GM23338 (cell line): ENCODE results near the gene NFIA. TPM values are rescaled to one million over a fixed set of nuclear protein-coding genes. Genes with fewer than 3 reads are reported as not detected.

ENCODE experiments used
- ATAC-seq: fragments of 200-7000 bp; cut with Tn5 transposase; 3 replicates; pipeline ENCODE4 v1.9.1; 2020
- DNase-seq: peaks from one replicate; pipeline ENCODE4 v3.0.0-alpha.2; 2015; ENCODE audit warnings: low spot score
- H2AFZ ChIP-seq: fragments of 200-600 bp; sonication (generic); 2 replicates; pipeline ENCODE4 v1.8.0; 2016; ENCODE audit warnings: antibody characterized with exemption, mild to moderate bottlenecking, moderate library complexity
- H3F3A ChIP-seq: fragments of 200-600 bp; sonication (generic); replicated peaks from 2 replicates; pipeline ENCODE4 v1.8.0; 2017; ENCODE audit warnings: antibody characterized with exemption, mixed run types, low read depth
- H3K27ac ChIP-seq: fragments of 200-600 bp; sonication (generic); 2 replicates; pipeline ENCODE4 v1.6.1; 2016; ENCODE audit warnings: low read depth
- H3K27me3 ChIP-seq: fragments of 200-600 bp; sonication (generic); 2 replicates; pipeline ENCODE4 v1.8.0; 2016; ENCODE audit warnings: mild to moderate bottlenecking, mixed run types, moderate library complexity; ENCODE audit not compliant: insufficient read depth
- H3K36me3 ChIP-seq: fragments of 200-600 bp; sonication (generic); 2 replicates; pipeline ENCODE4 v1.8.0; 2016; ENCODE audit warnings: mild to moderate bottlenecking; ENCODE audit not compliant: insufficient read depth
- H3K4me1 ChIP-seq: fragments of 200-600 bp; sonication (generic); 2 replicates; pipeline ENCODE4 v1.8.0; 2016; ENCODE audit warnings: mild to moderate bottlenecking, moderate library complexity; ENCODE audit not compliant: insufficient read depth
- H3K4me2 ChIP-seq: fragments of 200-600 bp; sonication (generic); 2 replicates; pipeline ENCODE4 v1.7.1; 2017; ENCODE audit warnings: mixed run types
- H3K4me3 ChIP-seq: fragments of 200-600 bp; sonication (generic); 2 replicates; pipeline ENCODE4 v1.6.1; 2016; ENCODE audit warnings: mixed run types
- H3K79me2 ChIP-seq: fragments of 200-600 bp; sonication (generic); replicated peaks from 2 replicates; pipeline ENCODE4 v1.8.0; 2017; ENCODE audit warnings: mild to moderate bottlenecking; ENCODE audit not compliant: insufficient read depth
- H3K9me2 ChIP-seq: fragments of 200-600 bp; sonication (generic); 2 replicates; pipeline ENCODE4 v1.8.0; 2017; ENCODE audit not compliant: insufficient read depth
- H4K20me1 ChIP-seq: fragments of 200-600 bp; sonication (generic); replicated peaks from 2 replicates; pipeline ENCODE4 v1.8.0; 2017; ENCODE audit warnings: mild to moderate bottlenecking; ENCODE audit not compliant: insufficient read depth
- H3K27ac Mint-ChIP-seq: 2 replicates; pipeline ENCODE4 v1.8.0; 2020; ENCODE audit warnings: inconsistent platforms, mild to moderate bottlenecking, moderate library complexity, mixed read lengths
- H3K27me3 Mint-ChIP-seq: 3 replicates; pipeline ENCODE4 v1.8.0; 2022; ENCODE audit warnings: low read depth, mild to moderate bottlenecking, moderate library complexity, mixed read lengths, inconsistent platforms; ENCODE audit not compliant: insufficient read depth, poor library complexity
- H3K36me3 Mint-ChIP-seq: 3 replicates; pipeline ENCODE4 v1.8.0; 2021; ENCODE audit warnings: low read depth, mild to moderate bottlenecking, inconsistent platforms, moderate library complexity, mixed read lengths
- H3K4me1 Mint-ChIP-seq: 3 replicates; pipeline ENCODE4 v1.8.0; 2020; ENCODE audit warnings: mild to moderate bottlenecking, inconsistent platforms, mixed read lengths
- H3K4me3 Mint-ChIP-seq: 3 replicates; pipeline ENCODE4 v1.8.0; 2021; ENCODE audit warnings: moderate library complexity, mild to moderate bottlenecking, inconsistent platforms, mixed read lengths
- H3K9me3 Mint-ChIP-seq: 3 replicates; pipeline ENCODE4 v1.8.0; 2020; ENCODE audit warnings: moderate library complexity, mild to moderate bottlenecking, inconsistent platforms, mixed read lengths
- CREB1 ChIP-seq: fragments of 250-450 bp; sonication (Bioruptor Pico); IDR thresholded peaks from 2 replicates; pipeline ENCODE4 v1.5.0; 2020; ENCODE audit warnings: low read depth, mild to moderate bottlenecking, moderate library complexity
- CTCF ChIP-seq, 2 experiments: fragments of 200-600 bp in 1 of 2; sonication (generic) in 1 of 2; conservative IDR thresholded peaks; 2 replicates each; pipeline versions ENCODE4 v1.5.1 to v1.6.1; 2016 to 2017; ENCODE audit warnings: antibody characterized with exemption in 2 of 2, low read depth in 2 of 2, mild to moderate bottlenecking in 2 of 2, moderate library complexity in 1 of 2
- ETS1 ChIP-seq: IDR thresholded peaks from 2 replicates; pipeline ENCODE4 v1.6.1; 2016; ENCODE audit warnings: antibody characterized with exemption
- EZH2 ChIP-seq: fragments of 200-600 bp; sonication (generic); IDR thresholded peaks from one replicate; pipeline ENCODE4 v1.8.0; 2017; ENCODE audit warnings: antibody characterized with exemption, mild to moderate bottlenecking, low read depth; ENCODE audit not compliant: unreplicated experiment
- EZH2phosphoT487 ChIP-seq: fragments of 200-600 bp; sonication (generic); IDR thresholded peaks from one replicate; pipeline ENCODE4 v1.8.1; 2018; ENCODE audit warnings: antibody characterized with exemption; ENCODE audit not compliant: unreplicated experiment
- JUNB ChIP-seq: IDR thresholded peaks from one replicate; pipeline ENCODE4 v1.6.1; 2016; ENCODE audit warnings: antibody characterized with exemption; ENCODE audit not compliant: unreplicated experiment
- NANOG ChIP-seq: IDR thresholded peaks from 2 replicates; pipeline ENCODE4 v1.6.1; 2016; ENCODE audit warnings: antibody characterized with exemption, borderline replicate concordance
- REST ChIP-seq: IDR thresholded peaks from one replicate; pipeline ENCODE4 v1.6.1; 2018; ENCODE audit warnings: antibody characterized with exemption; ENCODE audit not compliant: unreplicated experiment
- STAT1 ChIP-seq: IDR thresholded peaks from one replicate; pipeline ENCODE4 v1.6.1; 2016; ENCODE audit warnings: antibody characterized with exemption; ENCODE audit not compliant: unreplicated experiment
- ZNF114 ChIP-seq: fragments of 250-450 bp; sonication (Bioruptor Pico); IDR thresholded peaks from 2 replicates; pipeline ENCODE4 v1.5.0; 2020; ENCODE audit warnings: mild to moderate bottlenecking, moderate library complexity
- ZNF331 ChIP-seq: fragments of 250-450 bp; sonication (Bioruptor Pico); IDR thresholded peaks from 2 replicates; pipeline ENCODE4 v1.5.0; 2020; ENCODE audit warnings: low read depth, mild to moderate bottlenecking, moderate library complexity
- polyA plus RNA-seq: library from polyadenylated mRNA; unstranded; fragments of >200 nt; fragmentation: Nextera tagmentation; extraction: Ambion mirVana; gene quantifications from 2 replicates; pipeline ENCODE4 v1.2.1, GENCODE V29; 2016
- total RNA-seq: library from RNA; depleted of rRNA; stranded (reverse); fragments of >200 nt; shearing (Covaris generic); gene quantifications from 2 replicates; pipeline ENCODE4 v1.2.3, GENCODE V29; 2014

NFIA gene
- total and polyA plus RNA-seq, 2 experiments from 2014 or later, result 0.97 to 2.3 TPM

- H3K36me3 Mint-ChIP-seq, result no peaks in the 10 kb centered on the region
- no peaks in the 10 kb centered on the region; the same call in 2 of the 3 replicates for H3K9me3 Mint-ChIP-seq
- H3K4me3 ChIP-seq, result no peak overlapping the region
- peaks cover 2% of the 10 kb centered on the region for H3K27me3 Mint-ChIP-seq
- no peak overlapping the region for H3K27ac ChIP-seq
- H3F3A ChIP-seq, result no peaks in the 10 kb centered on the region
- peaks cover 23% of the 10 kb centered on the region for H3K4me1 ChIP-seq
- no peak for DNase-seq
- TF ChIP-seq ETS1, result no peak
- TF ChIP-seq STAT1, result no peak
- H2AFZ ChIP-seq, result no peak overlapping the region
- H3K36me3 ChIP-seq, result no peaks in the 10 kb centered on the region
- no peaks in the 10 kb centered on the region for H3K27me3 ChIP-seq
- H3K4me2 ChIP-seq, result no peak overlapping the region
- H3K27ac Mint-ChIP-seq, result no peak overlapping the region
- H3K4me3 Mint-ChIP-seq, result no peak overlapping the region
- H3K4me1 Mint-ChIP-seq, result peaks cover 26% of the 10 kb centered on the region
- no peaks in the 10 kb centered on the region for H3K79me2 ChIP-seq
- no peak for ATAC-seq
- no peaks in the 10 kb centered on the region for H3K9me2 ChIP-seq
- no peaks in the 10 kb centered on the region for H4K20me1 ChIP-seq
Measured at GRCh38 chr1:61114178-61114870, 32.0 kb downstream of the NFIA start.

GRCh38 chr1:61115436-61115835 is 33.1 kb downstream of the NFIA start:
- Histone ChIP-seq H3K27me3 (no peaks in the 10 kb centered on the region), H3K79me2 (no peaks in the 10 kb centered on the region), H3K27ac (no peak overlapping the region), H2AFZ (no peak overlapping the region), H3F3A (no peaks in the 10 kb centered on the region), H3K36me3 (no peaks in the 10 kb centered on the region), H3K4me3 (no peak overlapping the region), H3K4me1 (peaks cover 19% of the 10 kb centered on the region), H3K9me2 (no peaks in the 10 kb centered on the region), H4K20me1 (no peaks in the 10 kb centered on the region), H3K4me2 (no peak overlapping the region)
- H3K4me3 Mint-ChIP-seq, result no peak overlapping the region
- peaks cover 24% of the 10 kb centered on the region for H3K4me1 Mint-ChIP-seq
- peaks cover 2% of the 10 kb centered on the region for H3K27me3 Mint-ChIP-seq
- H3K9me3 Mint-ChIP-seq, result no peaks in the 10 kb centered on the region; the same call in 2 of the 3 replicates
- ATAC-seq, result no peak
- no peak for DNase-seq
- no peak overlapping the region for H3K27ac Mint-ChIP-seq
- H3K36me3 Mint-ChIP-seq, result no peaks in the 10 kb centered on the region
- no peak for TF ChIP-seq ZNF331 (CRISPR knock-in tag)
- TF ChIP-seq ZNF114 (CRISPR knock-in tag), result no peak
- no peak for TF ChIP-seq JUNB
- TF ChIP-seq CTCF (conservative IDR thresholded peaks at IDR 0.05; ENCODE audit: low read depth in 2 of 2), result no peak
- TF ChIP-seq EZH2, result no peak
- no peak for TF ChIP-seq NANOG
- TF ChIP-seq CREB1 (CRISPR knock-in tag), result no peak
- no peak for TF ChIP-seq STAT1
- no peak for TF ChIP-seq EZH2phosphoT487
- TF ChIP-seq REST, result no peak
- no peak for TF ChIP-seq ETS1
